Muscle layer of colon (tissue), 2 donors: Measurements from ENCODE around the gene TM9SF4.

ENCODE experiments used
- H3K27ac ChIP-seq: one replicate; pipeline ENCODE4 v1.7.0; 2013; ENCODE audit warnings: low read depth, mild to moderate bottlenecking, low read length, moderate library complexity
- H3K27me3 ChIP-seq, 2 donors: one replicate each; pipeline ENCODE4 v1.7.0; 2013; ENCODE audit warnings: low read length in 2 of 2, mild to moderate bottlenecking in 2 of 2; ENCODE audit not compliant: insufficient read depth in 2 of 2, control insufficient read depth in 1 of 2
- H3K36me3 ChIP-seq: one replicate; pipeline ENCODE4 v1.7.0; 2013; ENCODE audit warnings: mild to moderate bottlenecking, low read length; ENCODE audit not compliant: insufficient read depth
- H3K4me1 ChIP-seq: one replicate; pipeline ENCODE4 v1.7.0; 2013; ENCODE audit warnings: mild to moderate bottlenecking, low read length; ENCODE audit not compliant: insufficient read depth
- H3K4me3 ChIP-seq, 2 donors: one replicate each; pipeline ENCODE4 v1.7.0; 2013; ENCODE audit warnings: low read length in 2 of 2, low read depth in 1 of 2, mild to moderate bottlenecking in 1 of 2, moderate library complexity in 1 of 2
- H3K9ac ChIP-seq: one replicate; pipeline ENCODE4 v1.7.0; 2013; ENCODE audit warnings: low read length
- H3K9me3 ChIP-seq: one replicate; pipeline ENCODE4 v1.7.0; 2013; ENCODE audit warnings: mild to moderate bottlenecking, low read length
- donor health status: abdominal sarcoma.
- donor health status: Adenocarcinoma of cecum.

Gene TM9SF4

GRCh38 chr20:32205110-32205842 lies 95.8 kb downstream of the TM9SF4 start:
- Histone ChIP-seq H3K4me3 (no peak overlapping the region), H3K36me3 (peaks cover 25% of the 10 kb centered on the region), H3K27me3 (no peaks in the 10 kb centered on the region), H3K4me1 (peaks cover 46% of the 10 kb centered on the region), H3K9me3 (no peaks in the 10 kb centered on the region), H3K9ac (peak overlapping the region; percentile 5), H3K27ac (no peak overlapping the region)

- Histone ChIP-seq H3K27me3 (no peaks in the 10 kb centered on the region), H3K4me1 (peaks cover 46% of the 10 kb centered on the region), H3K36me3 (peaks cover 27% of the 10 kb centered on the region), H3K4me3 (peak overlapping the region; percentile 91 to 95), H3K9ac (peak overlapping the region; percentile 75), H3K27ac (peak overlapping the region; percentile 81), H3K9me3 (no peaks in the 10 kb centered on the region)
Measured at GRCh38 chr20:32205843-32206759, 96.6 kb downstream of the TM9SF4 start.

GRCh38 chr20:32206760-32207625 lies 97.5 kb downstream of the TM9SF4 start:
- H3K36me3 ChIP-seq = peaks cover 24% of the 10 kb centered on the region
- peak overlapping the region; percentile 91 to 95 for H3K4me3 ChIP-seq
- peaks cover 46% of the 10 kb centered on the region for H3K4me1 ChIP-seq
- H3K9me3 ChIP-seq = no peaks in the 10 kb centered on the region
- peak overlapping the region; percentile 75 for H3K9ac ChIP-seq
- H3K27ac ChIP-seq = peak overlapping the region; percentile 81
- H3K27me3 ChIP-seq = no peaks in the 10 kb centered on the region

- Histone ChIP-seq H3K4me1 (peaks cover 46% of the 10 kb centered on the region), H3K9me3 (no peaks in the 10 kb centered on the region), H3K27me3 (no peaks in the 10 kb centered on the region), H3K9ac (peak within 1 kb of the TSS; percentile 75), H3K4me3 (peak within 1 kb of the TSS; percentile 95), H3K27ac (peak within 1 kb of the TSS; percentile 81), H3K36me3 (peaks cover 26% of the 10 kb centered on the region)
Measured at GRCh38 chr20:32207626-32208498, 98.3 kb downstream of the TM9SF4 start, which contains the start of the genes PLAGL2 and POFUT1. PLAGL2 (minus strand) TSS chr20:32207743; CDS start chr20:32202178, 5,565 bp downstream. POFUT1 (plus strand) TSS chr20:32207880; CDS start chr20:32207942, 62 bp downstream.

GRCh38 chr20:32208499-32209154 lies 99.1 kb downstream of the TM9SF4 start:
- Histone ChIP-seq H3K4me3 (peak overlapping the region; percentile 95), H3K4me1 (peaks cover 42% of the 10 kb centered on the region), H3K27me3 (no peaks in the 10 kb centered on the region), H3K36me3 (peaks cover 21% of the 10 kb centered on the region), H3K9ac (peak overlapping the region; percentile 71), H3K27ac (peak overlapping the region; percentile 74), H3K9me3 (no peaks in the 10 kb centered on the region)

GRCh38 chr20:32209850-32210605 lies 100.5 kb downstream of the TM9SF4 start:
- Histone ChIP-seq H3K4me1 (peaks cover 28% of the 10 kb centered on the region), H3K36me3 (peaks cover 22% of the 10 kb centered on the region), H3K27ac (no peak overlapping the region), H3K4me3 (no peak overlapping the region), H3K9ac (no peak overlapping the region), H3K27me3 (no peaks in the 10 kb centered on the region), H3K9me3 (no peaks in the 10 kb centered on the region)

- no peaks in the 10 kb centered on the region for H3K27me3 ChIP-seq
- H3K9ac ChIP-seq = no peak overlapping the region
- H3K36me3 ChIP-seq = peaks cover 47% of the 10 kb centered on the region
- H3K9me3 ChIP-seq = no peaks in the 10 kb centered on the region
- H3K4me1 ChIP-seq = peaks cover 2% of the 10 kb centered on the region
- H3K4me3 ChIP-seq = no peak overlapping the region
- no peak overlapping the region for H3K27ac ChIP-seq
Measured at GRCh38 chr20:32213870-32214269, 104.4 kb downstream of the TM9SF4 start.

GRCh38 chr20:32215147-32215546 lies 105.6 kb downstream of the TM9SF4 start:
- H3K27me3 ChIP-seq = no peaks in the 10 kb centered on the region
- no peak overlapping the region for H3K9ac ChIP-seq
- H3K4me1 ChIP-seq = no peaks in the 10 kb centered on the region
- H3K36me3 ChIP-seq = peaks cover 44% of the 10 kb centered on the region
- no peak overlapping the region for H3K4me3 ChIP-seq
- H3K27ac ChIP-seq = no peak overlapping the region
- no peaks in the 10 kb centered on the region for H3K9me3 ChIP-seq

GRCh38 chr20:32215729-32216128 lies 106.2 kb downstream of the TM9SF4 start:
- Histone ChIP-seq H3K27ac (no peak overlapping the region), H3K9me3 (no peaks in the 10 kb centered on the region), H3K27me3 (no peaks in the 10 kb centered on the region), H3K36me3 (peaks cover 39% of the 10 kb centered on the region), H3K9ac (no peak overlapping the region), H3K4me3 (no peak overlapping the region), H3K4me1 (no peaks in the 10 kb centered on the region)
